Naive thymus-derived CD8-positive, alpha-beta T cell (primary cell): ENCODE results near the gene TEFM. TPM values are rescaled to one million over a fixed set of nuclear protein-coding genes. Genes with fewer than 3 reads are reported as not detected.
"Not testable (repeated sequence)": the region's sequence is repeated elsewhere in the genome, so short reads cannot be mapped to it uniquely, and the experiment has no call there.

Experiments
- ATAC-seq, 2 donors: fragments of 150-1000 bp; cut with Tn5 transposase in 1 of 2; sonication (Bioruptor Pico), chemical (Tn5 transposase) in 1 of 2; 1 replicate in 1 of 2; 2 replicates in 1 of 2; pipeline ENCODE4 v1.10.0; 2021; ENCODE audit warnings: mild to moderate bottlenecking in 2 of 2, moderate library complexity in 2 of 2
- POLR2A ChIA-PET: fragments of 350-600 bp; sonication (Branson Sonifier 250); formaldehyde crosslinking; loops from one replicate; lab custom pipeline; 2021; ENCODE audit warnings: antibody characterized with exemption; lab: Charles Lee
- DNase-seq, 10 donors: peaks; one replicate each; pipeline versions ENCODE4 v3.0.0 to v3.0.0-alpha.2; 2020 to 2022
- H3K27ac Mint-ChIP-seq, 10 donors: one replicate each; pipeline ENCODE4 v1.8.0; 2020 to 2022; ENCODE audit warnings: mild to moderate bottlenecking in 10 of 10, mixed read lengths in 10 of 10, moderate library complexity in 4 of 10, inconsistent platforms in 1 of 10
- H3K27me3 Mint-ChIP-seq, 5 donors: one replicate each; pipeline ENCODE4 v1.8.0; 2021 to 2022; ENCODE audit warnings: mixed read lengths in 5 of 5
- H3K36me3 Mint-ChIP-seq, 3 donors: one replicate each; pipeline ENCODE4 v1.8.0; 2020 to 2022; ENCODE audit warnings: mixed read lengths in 3 of 3, mild to moderate bottlenecking in 2 of 3, inconsistent platforms in 1 of 3
- H3K4me1 Mint-ChIP-seq, 4 donors: one replicate each; pipeline ENCODE4 v1.8.0; 2021 to 2022; ENCODE audit warnings: mixed read lengths in 4 of 4
- H3K4me3 Mint-ChIP-seq, 10 donors: one replicate each; pipeline ENCODE4 v1.8.0; 2020 to 2022; ENCODE audit warnings: mild to moderate bottlenecking in 10 of 10, mixed read lengths in 10 of 10, moderate library complexity in 6 of 10, inconsistent platforms in 1 of 10
- H3K9me3 Mint-ChIP-seq, 9 donors: one replicate each; pipeline ENCODE4 v1.8.0; 2020 to 2022; ENCODE audit warnings: mixed read lengths in 9 of 9, mild to moderate bottlenecking in 3 of 9, inconsistent platforms in 1 of 9, moderate library complexity in 1 of 9
- polyA plus RNA-seq, 3 donors: library from polyadenylated mRNA; unstranded; fragments of 300-500 nt; fragmentation: Illumina TruSeq; gene quantifications; one replicate each; pipeline ENCODE4 v1.2.3, GENCODE V29; 2021
- total RNA-seq, 8 experiments: library from RNA in 2 of 8; stranded (reverse) in 2 of 8; gene quantifications; one replicate each; pipeline ENCODE4 v1.2.3 and lab custom pipeline; 2021 to 2026

Gene TEFM
- total and polyA plus RNA-seq, 5 experiments from 2014 or later, result 12.3 to 18.9 (median 16.4) TPM

GRCh38 chr17:30915833-30916611 is 10.0 kb upstream of the TEFM start:
- Mint-ChIP-seq H3K9me3 (no peaks in the 10 kb centered on the region), H3K27me3 (peaks cover 1 to 11% (median 10%) of the 10 kb centered on the region in 5 donors), H3K4me3 (no peak overlapping the region), H3K36me3 (no peaks in the 10 kb centered on the region), H3K27ac (no peak overlapping the region), H3K4me1 (peaks cover 0 to 4% (median 2%) of the 10 kb centered on the region in 4 donors)
- no peak for ATAC-seq
- POLR2A ChIA-PET, result no interaction called here
- no peak for DNase-seq

- DNase-seq, result no peak
- no peaks in the 10 kb centered on the region for H3K9me3 Mint-ChIP-seq
- no peak for ATAC-seq
- peaks cover 0 to 3% (median 0%) of the 10 kb centered on the region in 5 donors for H3K27me3 Mint-ChIP-seq
- no peak overlapping the region for H3K4me3 Mint-ChIP-seq
- H3K4me1 Mint-ChIP-seq, result peaks cover 2 to 4% (median 2%) of the 10 kb centered on the region in 4 donors
- no peaks in the 10 kb centered on the region for H3K36me3 Mint-ChIP-seq
- H3K27ac Mint-ChIP-seq, result no peak overlapping the region
- POLR2A ChIA-PET, result no interaction called here
Measured at GRCh38 chr17:30913955-30914354, 7.9 kb upstream of the TEFM start.

- H3K4me1 Mint-ChIP-seq, result peaks cover 15 to 30% (median 24%) of the 10 kb centered on the region in 4 donors
- H3K4me3 Mint-ChIP-seq, DNase-seq, H3K27me3 Mint-ChIP-seq, ATAC-seq, H3K36me3 Mint-ChIP-seq, H3K9me3 Mint-ChIP-seq, H3K27ac Mint-ChIP-seq: not testable (repeated sequence)
- POLR2A ChIA-PET, result interaction anchor here (0.7 kb wide), 1 partner anchor 420 kb away, joined by 3 read pairs; no protein-coding TSS in a partner anchor
Measured at GRCh38 chr17:30910151-30910550, 4.1 kb upstream of the TEFM start.

- H3K4me1 Mint-ChIP-seq, result peaks cover 15 to 36% (median 30%) of the 10 kb centered on the region in 4 donors
- H3K9me3 Mint-ChIP-seq, result no peaks in the 10 kb centered on the region
- DNase-seq, result no peak
- ATAC-seq, result no peak
- POLR2A ChIA-PET, result no interaction called here
- H3K27me3 Mint-ChIP-seq, result no peaks in the 10 kb centered on the region
- peak overlapping the region in 3 of 10 donors; percentile 10 to 72 (median 35) for H3K27ac Mint-ChIP-seq
- peaks cover 0 to 5% (median 0%) of the 10 kb centered on the region in 3 donors for H3K36me3 Mint-ChIP-seq
- H3K4me3 Mint-ChIP-seq, result peak overlapping the region in 3 of 10 donors; percentile 22 to 33 (median 29)
Measured at GRCh38 chr17:30908717-30909420, 2.8 kb upstream of the TEFM start.

- DNase-seq, result peak in 3 of 10 donors; percentile 1 to 7 (median 3)
- no peaks in the 10 kb centered on the region for H3K9me3 Mint-ChIP-seq
- H3K27me3 Mint-ChIP-seq, result no peaks in the 10 kb centered on the region
- POLR2A ChIA-PET, result no interaction called here
- H3K4me3 Mint-ChIP-seq, result peak overlapping the region; percentile 86 to 100 (median 92)
- H3K36me3 Mint-ChIP-seq, result peaks cover 0 to 32% (median 0%) of the 10 kb centered on the region in 3 donors
- H3K4me1 Mint-ChIP-seq, result peaks cover 26 to 55% (median 48%) of the 10 kb centered on the region in 4 donors
- peak; percentile 15 to 23 for ATAC-seq
- peak overlapping the region; percentile 86 to 99 (median 94) for H3K27ac Mint-ChIP-seq
Measured at GRCh38 chr17:30905742-30906100, 317 bp downstream of the TEFM start.

- H3K4me1 Mint-ChIP-seq, result peaks cover 9 to 16% (median 12%) of the 10 kb centered on the region in 4 donors
- ATAC-seq, result no peak
- H3K27ac Mint-ChIP-seq, result no peak overlapping the region
- POLR2A ChIA-PET, result no interaction called here
- H3K27me3 Mint-ChIP-seq, result no peaks in the 10 kb centered on the region
- no peaks in the 10 kb centered on the region for H3K9me3 Mint-ChIP-seq
- DNase-seq, result no peak
- H3K36me3 Mint-ChIP-seq, result peaks cover 0 to 46% (median 2%) of the 10 kb centered on the region in 3 donors
- no peak overlapping the region for H3K4me3 Mint-ChIP-seq
Measured at GRCh38 chr17:30897311-30897710, 8.7 kb downstream of the TEFM start.

- H3K27ac Mint-ChIP-seq, result peak overlapping the region in 2 of 10 donors; percentile 2 to 64
Measured at GRCh38 chr17:30894236-30894635, 11.8 kb downstream of the TEFM start.

GRCh38 chr17:30886187-30886586 is 19.9 kb downstream of the TEFM start:
- Mint-ChIP-seq H3K4me1 (no peaks in the 10 kb centered on the region), H3K27ac (no peak overlapping the region), H3K9me3 (no peaks in the 10 kb centered on the region), H3K4me3 (no peak overlapping the region), H3K36me3 (peaks cover 0 to 32% (median 0%) of the 10 kb centered on the region in 3 donors), H3K27me3 (no peaks in the 10 kb centered on the region)
- POLR2A ChIA-PET, result no interaction called here
- ATAC-seq, result no peak
- DNase-seq, result no peak

More at GRCh38 chr17:30894236-30894635, 11.8 kb downstream of the TEFM start:
- Mint-ChIP-seq H3K4me3 (no peak overlapping the region), H3K4me1 (peaks cover 0 to 2% (median under 1%) of the 10 kb centered on the region in 4 donors), H3K27me3 (no peaks in the 10 kb centered on the region), H3K36me3 (peaks cover 0 to 29% (median under 1%) of the 10 kb centered on the region in 3 donors), H3K9me3 (no peaks in the 10 kb centered on the region)
- DNase-seq (no peak), ATAC-seq (no peak)
- POLR2A ChIA-PET, result interaction anchor here (0.6 kb wide), 1 partner anchor 190 kb away, joined by 4 read pairs; no protein-coding TSS in a partner anchor

- H3K4me3 Mint-ChIP-seq, result no peak overlapping the region
- DNase-seq (no peak), ATAC-seq (no peak)
- H3K27ac Mint-ChIP-seq, result no peak overlapping the region
- H3K9me3 Mint-ChIP-seq, result no peaks in the 10 kb centered on the region
- POLR2A ChIA-PET, result no interaction called here
- no peaks in the 10 kb centered on the region for H3K4me1 Mint-ChIP-seq
- no peaks in the 10 kb centered on the region for H3K27me3 Mint-ChIP-seq
- peaks cover 0 to 29% (median 5%) of the 10 kb centered on the region in 3 donors for H3K36me3 Mint-ChIP-seq
Measured at GRCh38 chr17:30869005-30869404, 37.0 kb downstream of the TEFM start.

- ATAC-seq, result no peak
- POLR2A ChIA-PET, result no interaction called here
- Mint-ChIP-seq H3K36me3 (peaks cover 0 to 37% (median 4%) of the 10 kb centered on the region in 3 donors), H3K4me1 (peaks cover 0 to 2% (median 0%) of the 10 kb centered on the region in 4 donors), H3K4me3 (no peak overlapping the region), H3K27ac (no peak overlapping the region), H3K27me3 (no peaks in the 10 kb centered on the region), H3K9me3 (no peaks in the 10 kb centered on the region)
- no peak for DNase-seq
Measured at GRCh38 chr17:30864636-30865035, 41.4 kb downstream of the TEFM start.

- Mint-ChIP-seq H3K27me3 (no peaks in the 10 kb centered on the region), H3K27ac (peak overlapping the region in 2 of 10 donors; percentile 25 to 34), H3K36me3 (peaks cover 0 to 30% (median 4%) of the 10 kb centered on the region in 3 donors), H3K4me3 (no peak overlapping the region), H3K9me3 (no peaks in the 10 kb centered on the region), H3K4me1 (peaks cover 0 to 2% (median 0%) of the 10 kb centered on the region in 4 donors)
- ATAC-seq (no peak), DNase-seq (no peak)
- POLR2A ChIA-PET, result no interaction called here
Measured at GRCh38 chr17:30858556-30859250, 47.3 kb downstream of the TEFM start.

- Mint-ChIP-seq H3K4me1 (no peaks in the 10 kb centered on the region), H3K9me3 (no peaks in the 10 kb centered on the region), H3K27ac (no peak overlapping the region), H3K36me3 (peaks cover 0 to 24% (median 2%) of the 10 kb centered on the region in 3 donors), H3K27me3 (no peaks in the 10 kb centered on the region), H3K4me3 (no peak overlapping the region)
- DNase-seq (no peak), ATAC-seq (no peak)
- POLR2A ChIA-PET, result no interaction called here
Measured at GRCh38 chr17:30854146-30854545, 51.9 kb downstream of the TEFM start.
